Myocyte (in vitro differentiated cells): ENCODE results near the gene CDK17. TPM values are rescaled to one million over a fixed set of nuclear protein-coding genes. Genes with fewer than 3 reads are reported as not detected.
A peak's percentile ranks its signal among the peaks of the same experiment; 100 is the strongest.
"Not testable (repeated sequence)": the region's sequence is repeated elsewhere in the genome, so short reads cannot be mapped to it uniquely, and the experiment has no call there.

ENCODE experiments used
- DNase-seq: peaks from one replicate; pipeline ENCODE4 v3.0.0-alpha.2; 2012; ENCODE audit warnings: low read depth
- total RNA-seq: library from RNA; depleted of rRNA; stranded (reverse); fragments of >200 nt; gene quantifications from 2 replicates; pipeline ENCODE4 v1.2.3, GENCODE V29; 2014

CDK17 gene
- total RNA-seq, 1 donor from 2014 or later, result 73.5 TPM

DNA sequence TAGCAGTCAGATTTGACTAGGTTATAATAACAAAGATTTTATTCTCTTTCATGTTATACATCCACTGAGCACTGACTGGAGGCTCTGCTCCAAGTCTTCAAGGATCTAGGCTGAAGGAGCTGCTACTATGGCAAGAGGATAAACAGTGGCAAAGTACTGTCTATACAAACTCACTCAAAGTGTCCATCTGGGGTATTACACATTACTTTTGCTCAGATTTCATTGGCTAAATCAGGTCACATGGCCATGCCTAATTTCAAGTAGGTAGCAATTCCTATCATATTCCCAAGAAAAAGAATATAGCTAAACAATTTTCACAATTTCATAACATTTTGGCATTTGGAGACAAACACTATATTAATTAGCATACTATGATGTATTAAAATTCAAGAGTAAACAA lies 40.9 kb downstream of the CDK17 start:
- DNase-seq, result no peak

DNA sequence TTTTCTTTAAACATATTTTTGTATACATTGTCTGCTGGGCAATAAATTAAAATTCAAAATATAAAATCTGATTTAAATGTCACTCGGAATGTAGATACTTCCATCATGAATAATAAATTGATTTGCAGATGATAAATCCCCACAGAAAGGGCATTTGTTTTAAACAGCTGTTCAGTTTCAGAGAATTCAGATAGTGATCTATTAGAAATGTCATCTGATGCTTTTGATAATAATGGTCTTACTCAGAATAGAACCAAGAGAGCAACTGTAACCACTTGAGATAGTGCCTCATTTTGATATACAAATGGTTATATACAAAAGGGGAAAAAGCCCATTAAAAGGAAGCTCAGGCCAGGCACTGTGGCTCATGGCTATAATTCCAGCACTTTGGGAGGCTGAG lies 43.4 kb downstream of the CDK17 start:
- no peak for DNase-seq

DNA sequence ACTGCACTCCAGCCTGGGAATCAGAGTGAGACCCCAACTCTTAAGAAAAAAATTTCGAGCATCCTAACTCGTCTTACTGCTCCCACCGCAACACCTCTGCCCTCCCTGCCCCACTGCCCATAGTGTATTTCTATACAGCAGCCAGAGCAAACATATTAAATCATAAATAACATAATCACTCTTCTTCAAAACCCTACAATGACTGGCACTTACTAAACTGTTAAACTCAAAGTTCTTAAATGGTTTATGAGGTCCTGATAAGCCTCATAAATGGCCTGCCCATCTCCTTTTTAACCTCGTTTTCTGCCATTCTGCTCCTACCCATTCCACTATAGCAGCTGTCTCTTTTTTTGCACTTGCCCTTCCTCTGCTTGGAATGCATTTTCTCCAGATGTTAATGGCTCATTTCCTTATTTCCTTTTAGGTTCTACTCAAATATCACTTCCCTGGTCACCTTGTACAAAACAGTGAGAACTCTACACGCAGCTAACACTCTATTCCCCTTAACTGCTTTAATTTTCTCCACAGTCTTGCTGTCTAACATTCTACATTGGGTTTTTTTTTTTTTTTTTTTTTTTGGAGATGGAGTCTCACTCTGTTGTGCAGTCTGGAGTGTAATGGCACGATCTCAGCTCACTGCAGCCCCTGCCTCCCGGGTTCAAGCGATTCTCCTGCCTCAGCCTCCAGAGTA lies 45.2 kb downstream of the CDK17 start:
- no peak for DNase-seq

DNA sequence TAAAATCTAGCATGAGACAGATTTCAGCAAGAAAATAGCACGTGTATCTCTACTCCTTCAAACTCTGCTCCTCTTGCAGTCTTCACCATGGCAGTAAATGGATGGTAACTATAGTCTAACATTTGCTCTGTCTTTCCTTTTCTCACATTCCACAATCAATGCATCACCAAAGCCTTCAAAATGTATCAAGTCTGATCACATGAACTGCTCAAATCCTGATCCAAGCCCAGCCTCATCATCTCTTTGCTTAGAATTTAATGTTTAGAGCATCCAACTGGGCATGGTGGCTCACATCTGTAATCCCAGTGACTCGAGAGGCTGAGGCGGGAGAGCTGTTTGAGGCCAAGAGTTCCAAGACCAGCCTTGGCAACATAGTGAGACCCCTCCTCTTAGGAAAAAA lies 45.9 kb downstream of the CDK17 start:
- no peak for DNase-seq

DNA sequence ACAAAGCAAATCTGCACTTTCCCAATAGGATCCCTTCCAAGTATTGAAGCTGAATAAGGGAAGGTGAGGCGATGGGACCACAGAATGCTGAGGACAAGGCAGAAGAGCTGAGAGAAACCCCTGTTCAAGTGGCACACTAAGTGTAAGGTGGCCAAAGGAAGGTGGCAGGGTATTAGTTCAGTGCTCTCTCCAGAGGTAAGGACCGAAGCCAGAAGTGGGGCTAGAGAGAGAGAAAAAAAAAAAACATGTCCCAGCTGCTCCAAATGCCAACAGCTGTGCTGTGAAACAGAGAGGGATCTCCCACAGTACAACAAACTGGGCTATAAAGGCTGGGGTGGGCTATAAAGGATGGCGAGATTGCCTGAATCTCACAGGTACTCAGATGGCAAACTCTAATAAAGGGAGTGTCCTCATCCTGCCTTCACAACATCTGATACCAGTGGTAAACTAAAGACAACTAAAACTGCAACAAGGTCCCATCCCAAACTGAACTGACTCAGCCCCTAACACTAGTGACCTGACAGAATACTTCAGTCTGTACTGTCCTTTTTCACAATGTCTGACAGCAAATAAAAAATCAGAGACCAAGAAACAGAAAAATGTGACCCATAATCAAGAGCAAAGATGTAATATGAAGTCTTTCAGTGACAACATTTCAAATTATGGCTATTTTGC lies 47.9 kb downstream of the CDK17 start:
- DNase-seq, result peak; percentile 58

DNA sequence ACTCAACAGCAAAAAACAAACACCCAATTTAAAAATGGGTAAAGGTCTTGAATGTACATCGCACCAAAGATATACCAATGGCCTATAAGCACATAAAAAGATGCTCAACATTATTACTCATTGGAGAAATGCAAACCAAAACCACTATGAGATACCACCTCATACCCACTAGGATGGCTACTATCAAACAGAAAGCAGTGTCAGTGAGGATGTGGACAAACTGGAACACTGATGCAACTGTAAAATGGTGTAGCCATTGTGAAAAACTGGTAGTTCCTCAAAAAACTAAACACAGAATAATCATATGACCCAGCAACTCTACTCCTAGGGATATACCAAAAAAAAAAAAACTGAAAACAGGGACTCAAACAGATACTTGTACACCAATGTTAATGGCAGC lies 49.3 kb downstream of the CDK17 start:
- no peak for DNase-seq

DNA sequence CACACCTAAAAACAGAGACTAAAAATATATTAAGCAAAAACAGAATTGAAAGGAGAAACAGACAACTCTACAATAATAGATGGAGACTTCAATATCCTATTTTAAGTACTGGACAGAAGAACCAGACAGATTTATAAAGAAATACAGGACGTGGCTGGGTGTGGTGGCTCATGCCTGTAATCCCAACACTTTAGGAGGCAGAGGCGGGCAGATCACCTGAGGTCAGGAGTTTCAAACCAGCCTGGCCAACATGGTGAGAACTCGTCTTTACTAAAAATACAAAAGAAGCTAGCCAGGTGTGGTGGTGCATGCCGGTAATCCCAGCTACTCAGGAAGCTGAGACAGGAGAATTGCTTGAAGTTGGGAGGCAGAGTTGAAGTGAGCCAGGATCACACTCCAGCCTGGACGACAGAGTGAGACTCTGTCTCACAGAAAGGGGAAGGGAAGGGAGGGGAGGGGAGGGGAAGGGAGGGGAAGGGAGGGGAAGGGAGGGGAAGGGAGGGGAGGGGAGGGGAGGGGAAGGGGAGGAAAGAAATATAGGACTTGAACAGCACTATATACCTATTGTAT lies 53.0 kb downstream of the CDK17 start:
- DNase-seq, result no peak

DNA sequence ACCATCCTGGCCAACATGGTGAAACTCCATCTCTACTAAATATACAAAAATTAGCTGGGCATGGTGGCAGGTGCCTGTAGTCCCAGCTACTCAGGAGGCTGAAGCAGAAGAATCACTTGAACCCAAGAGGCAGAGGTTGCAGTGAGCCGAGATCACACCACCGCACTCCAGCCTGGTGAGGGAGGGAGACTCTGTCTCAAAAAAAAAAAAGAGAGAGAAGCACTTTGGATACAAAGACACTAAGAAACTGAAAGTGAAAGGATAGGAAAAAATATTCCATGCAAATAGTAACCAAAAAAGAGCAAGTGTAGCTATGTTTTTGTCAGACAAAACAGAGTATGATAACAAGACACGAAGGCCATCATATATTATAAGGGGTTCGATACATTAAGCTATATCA lies 53.5 kb downstream of the CDK17 start:
- not testable (repeated sequence) for DNase-seq

DNA sequence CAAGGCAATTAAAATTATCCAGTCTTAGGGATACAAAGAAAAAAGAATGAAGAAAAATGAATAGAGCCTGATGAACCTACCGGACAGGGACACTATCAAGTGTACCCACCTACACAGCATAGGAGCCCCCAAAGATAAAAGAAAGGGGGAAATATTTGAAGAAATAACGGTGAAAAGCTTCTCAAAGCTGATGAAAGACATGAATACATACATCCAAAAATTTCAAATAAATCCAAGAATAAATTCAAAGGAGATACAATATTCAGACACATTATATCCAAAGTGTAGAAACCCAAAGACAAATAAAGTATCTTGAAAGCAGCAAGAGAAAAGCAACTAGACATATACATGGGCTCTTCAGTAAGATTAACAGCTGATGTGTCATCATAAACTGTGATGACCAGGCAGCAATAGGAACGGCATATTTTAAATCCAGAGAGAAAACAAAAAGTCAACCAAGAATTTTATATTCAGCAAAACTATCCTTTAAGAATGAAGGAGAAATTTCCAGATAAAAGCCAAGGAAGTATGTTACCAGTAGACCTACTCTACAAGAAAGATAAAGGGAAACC lies 56.0 kb downstream of the CDK17 start:
- no peak for DNase-seq

DNA sequence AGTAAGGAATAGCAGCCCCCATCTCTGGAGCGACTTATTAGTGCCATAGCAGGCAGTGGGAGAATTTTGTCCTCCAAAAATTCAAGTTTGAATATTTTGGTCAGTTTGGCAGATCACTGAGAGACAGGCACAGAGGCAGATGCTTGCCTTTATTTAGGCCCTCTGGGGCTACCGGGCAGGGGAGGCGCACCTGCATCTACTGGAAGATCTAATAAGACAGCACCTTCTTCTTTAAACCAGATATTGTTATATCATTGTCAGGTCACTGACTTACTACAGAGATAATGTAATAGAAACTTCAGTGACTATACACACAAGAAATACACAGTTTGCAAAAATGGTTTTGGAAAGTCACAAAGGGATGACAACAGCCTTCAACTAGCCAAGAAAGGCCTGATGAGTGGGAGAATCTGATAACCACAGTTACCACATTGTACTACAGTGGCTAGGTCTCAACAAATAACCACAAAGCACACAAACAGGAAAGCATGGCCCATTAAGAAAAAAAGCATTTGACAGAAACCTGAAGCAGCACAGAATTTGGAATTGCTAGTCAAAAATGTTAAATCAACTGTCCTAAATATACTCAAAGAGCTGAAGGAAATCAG lies 56.8 kb downstream of the CDK17 start:
- DNase-seq, result peak; percentile 75

DNA sequence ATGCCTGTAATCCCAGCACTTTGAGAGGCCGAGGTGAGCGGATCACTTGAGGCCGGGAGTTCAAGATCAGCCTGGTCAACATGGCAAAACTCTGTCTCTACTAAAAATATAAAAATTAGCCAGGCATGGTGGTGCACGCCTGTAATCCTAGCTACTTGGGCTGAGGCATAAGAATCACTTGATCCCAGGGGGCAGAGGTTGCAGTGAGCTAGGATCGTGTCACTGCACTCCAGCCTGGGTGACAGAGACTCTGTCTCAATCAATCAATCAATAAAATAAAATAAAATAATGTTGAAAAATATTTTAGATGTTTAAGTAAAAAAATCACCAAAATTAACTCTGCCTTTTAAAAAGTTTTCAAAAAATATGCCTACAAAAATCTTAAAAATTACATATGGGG lies 60.6 kb downstream of the CDK17 start:
- DNase-seq, result not testable (repeated sequence)

DNA sequence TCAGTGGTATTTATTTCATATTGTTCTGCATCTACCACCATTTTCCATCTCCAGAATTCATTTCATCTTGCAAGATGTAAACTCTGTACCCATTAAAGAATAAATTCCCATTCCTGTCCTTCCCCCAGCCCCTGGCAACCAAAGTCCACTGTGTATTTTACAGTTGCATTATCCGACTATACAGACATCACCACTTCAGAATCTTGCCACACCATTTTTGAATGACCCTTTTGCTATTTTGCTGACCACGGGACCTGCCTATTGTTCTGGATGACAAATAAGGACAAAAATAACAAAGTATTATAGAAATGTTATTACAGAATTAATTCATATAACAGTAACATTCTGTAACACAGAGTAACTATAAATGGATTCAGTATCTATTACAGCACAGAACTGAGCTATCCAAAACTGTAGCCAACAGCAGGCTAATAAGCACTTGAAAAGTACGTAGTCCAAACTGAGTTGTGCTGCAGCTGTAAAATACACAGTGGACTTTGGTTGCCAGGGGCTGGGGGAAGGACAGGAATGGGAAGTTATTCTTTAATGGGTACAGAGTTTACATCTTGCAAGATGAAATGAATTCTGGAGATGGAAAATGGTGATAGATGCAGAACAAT lies 61.3 kb downstream of the CDK17 start:
- no peak for DNase-seq

DNA sequence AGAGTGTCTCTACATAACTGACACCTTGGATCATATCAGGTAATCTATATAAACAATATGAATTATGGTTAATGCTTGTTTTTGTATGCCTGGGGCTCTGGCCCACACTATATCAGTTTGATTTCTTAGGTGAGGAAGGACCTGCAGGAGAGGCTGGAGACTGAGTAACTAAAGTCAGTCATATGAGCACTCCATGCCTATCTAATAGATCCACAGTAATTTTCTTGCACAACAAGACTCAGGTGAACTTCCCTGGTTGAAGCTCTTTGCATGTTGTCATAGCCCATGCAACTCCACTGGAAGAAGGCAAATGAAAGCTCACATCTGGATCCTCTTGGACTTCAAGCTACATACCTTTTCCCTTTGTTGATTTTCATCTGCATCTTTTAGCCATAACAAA lies 62.3 kb downstream of the CDK17 start:
- no peak for DNase-seq

DNA sequence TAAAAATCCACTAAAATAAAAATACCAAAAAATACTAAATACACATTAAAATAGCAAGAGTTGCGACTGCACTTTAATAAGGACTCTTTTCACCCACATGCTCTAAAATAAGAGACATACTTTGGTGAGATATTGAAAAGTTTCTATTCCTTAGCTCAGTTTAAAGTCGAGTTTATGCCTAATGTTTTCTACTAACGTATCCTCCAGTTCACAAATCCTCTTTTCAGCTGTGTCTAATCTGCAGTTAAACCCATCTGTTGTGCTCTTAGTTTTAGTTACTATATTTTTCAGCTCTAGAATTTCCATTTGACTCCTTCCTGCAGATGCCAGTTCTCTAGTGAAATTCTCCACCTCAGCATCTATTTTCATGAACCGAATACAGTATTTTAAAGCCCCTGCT lies 63.8 kb downstream of the CDK17 start:
- no peak for DNase-seq

DNA sequence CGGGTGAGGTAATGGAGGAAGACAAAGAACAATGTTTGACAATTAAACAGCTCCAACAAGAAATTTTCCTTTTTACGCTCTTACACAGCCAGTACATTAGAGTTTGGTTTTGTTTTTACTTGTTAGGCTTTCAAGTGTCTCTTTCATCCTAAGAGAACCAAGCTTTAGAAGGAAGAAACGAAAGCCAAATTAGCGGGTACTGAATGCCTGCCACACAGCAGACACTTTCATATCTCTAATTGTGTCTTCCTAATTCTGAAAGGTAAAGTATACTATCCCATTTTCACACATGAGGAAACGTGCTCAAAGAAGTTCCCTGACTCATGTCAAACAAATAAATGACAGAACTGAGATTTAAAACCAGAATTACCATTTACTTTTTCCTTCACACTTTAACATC lies 65.0 kb downstream of the CDK17 start:
- DNase-seq, result no peak

DNA sequence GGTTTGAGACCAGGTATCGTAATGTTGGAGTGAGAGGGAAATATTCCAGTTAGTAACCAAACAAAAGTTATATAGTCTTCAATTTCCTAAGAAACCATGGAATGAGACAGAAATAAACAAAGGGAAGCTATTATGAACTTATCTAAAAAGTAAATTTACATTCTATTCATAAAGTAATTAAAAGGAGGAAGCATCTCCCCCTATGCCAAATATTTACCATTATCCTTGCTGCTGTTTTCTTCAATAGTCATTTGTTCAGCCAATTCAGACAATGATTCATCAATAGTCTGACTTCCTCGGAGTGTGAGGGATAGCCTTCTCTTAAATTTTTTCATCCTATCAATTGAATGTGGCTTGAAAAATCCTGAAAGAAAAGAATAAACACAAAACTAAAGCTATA lies 65.7 kb downstream of the CDK17 start:
- no peak for DNase-seq

DNA sequence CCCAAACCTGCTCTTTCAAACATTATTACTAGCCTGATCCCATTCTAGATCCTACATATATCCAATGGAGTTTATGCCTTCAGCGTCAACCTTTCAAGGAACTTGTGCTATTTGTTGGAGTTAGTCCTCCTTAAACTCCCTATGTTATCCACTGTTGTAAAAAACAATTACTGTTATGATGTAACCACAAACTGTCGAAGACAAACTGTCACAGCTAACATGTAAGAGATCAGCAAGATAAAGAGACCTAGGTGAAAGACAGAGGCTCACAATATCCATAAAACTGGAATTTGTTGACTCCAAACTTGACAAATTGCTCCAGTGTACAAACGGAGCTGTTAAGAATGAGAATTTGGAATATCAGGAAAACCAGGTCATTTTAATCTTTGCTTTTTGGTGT lies 70.7 kb downstream of the CDK17 start:
- no peak for DNase-seq

DNA sequence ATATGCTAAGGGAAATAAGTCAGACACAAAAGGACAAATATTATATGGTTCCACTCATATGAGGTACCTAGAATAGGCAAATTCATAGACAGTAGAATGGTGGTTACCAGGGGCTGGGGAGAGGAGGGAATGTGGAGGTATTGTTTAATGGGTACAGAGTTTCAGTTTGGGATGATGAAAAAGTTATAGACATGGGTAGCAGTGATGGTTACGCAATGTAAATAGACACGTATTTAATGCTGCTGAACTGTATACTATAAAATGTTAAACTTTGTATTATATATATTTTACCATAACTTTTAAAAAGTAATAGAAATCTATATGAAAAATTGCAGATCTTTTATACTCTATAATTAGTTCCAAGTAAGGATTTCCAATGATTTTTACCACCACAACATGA lies 71.2 kb downstream of the CDK17 start:
- no peak for DNase-seq

DNA sequence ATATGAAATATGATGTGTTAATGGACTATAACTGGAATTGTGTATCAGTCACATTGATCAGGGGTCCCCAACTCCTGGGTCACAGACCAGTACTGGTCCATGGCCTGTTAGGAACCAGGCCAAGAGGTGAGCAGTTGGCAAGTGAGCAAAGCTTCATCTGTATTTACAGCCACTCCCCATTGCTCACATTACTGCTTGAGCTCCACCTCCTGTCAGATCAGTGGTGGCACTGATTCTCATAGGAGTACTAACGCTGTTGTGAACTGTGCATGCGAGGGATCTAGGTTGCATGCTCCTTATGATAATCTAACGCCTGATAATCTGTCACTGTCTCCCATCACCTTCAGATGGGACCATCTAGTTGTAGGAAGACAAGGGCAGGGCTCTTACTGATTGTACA lies 72.3 kb downstream of the CDK17 start:
- DNase-seq, result no peak

DNA sequence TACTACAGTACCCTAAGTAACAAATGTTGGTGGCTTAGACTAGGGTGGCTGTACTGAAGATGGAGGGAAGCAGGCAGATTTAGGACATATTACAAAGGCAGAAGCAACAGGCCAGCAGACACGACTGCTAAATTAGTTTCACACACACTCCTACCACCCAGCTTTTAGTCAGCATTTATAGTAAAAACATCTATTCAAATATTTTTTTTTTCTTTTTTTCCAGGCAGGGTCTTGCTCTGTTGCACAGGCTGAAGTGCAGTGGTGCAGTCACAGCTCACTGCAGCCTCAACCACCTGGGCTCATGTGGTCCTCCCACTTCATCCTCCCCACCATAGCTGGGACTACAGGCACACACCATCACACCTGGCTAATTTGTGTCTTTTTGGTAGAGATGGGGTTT lies 72.9 kb downstream of the CDK17 start:
- no peak for DNase-seq

DNA sequence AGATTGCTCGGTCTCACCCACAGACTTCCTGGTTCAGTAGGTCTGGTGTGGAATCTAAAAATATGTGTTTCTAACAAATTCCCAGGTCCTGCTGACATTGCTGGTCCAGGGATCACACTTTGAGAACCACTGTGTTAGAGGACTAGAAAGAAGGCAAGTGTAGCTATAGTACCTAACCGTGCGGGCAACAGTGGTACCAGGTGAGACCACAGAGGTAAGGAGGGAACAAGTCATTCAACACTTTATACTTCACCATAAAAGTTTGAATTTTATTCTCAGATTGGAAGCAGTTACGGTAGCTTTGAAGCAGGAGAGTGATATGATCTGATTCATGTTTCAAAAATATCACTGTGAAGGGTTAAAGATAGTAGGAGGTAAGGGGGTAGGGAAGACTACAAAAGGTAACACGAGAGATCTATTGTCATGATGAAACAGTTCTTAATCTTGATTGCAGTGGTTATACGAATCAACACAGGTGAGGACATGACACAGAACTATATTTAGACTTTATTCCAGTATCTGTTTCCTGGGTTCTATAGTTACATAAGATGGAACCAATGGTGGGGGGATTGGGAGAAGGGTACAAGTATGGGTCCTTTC lies 73.5 kb downstream of the CDK17 start:
- DNase-seq, result peak; percentile 44
